Testis (tissue), 2 donors: ENCODE data around the gene SLC25A30.

Experiments used
- POLR2A ChIP-seq: fragments of 450-650 bp; IDR thresholded peaks from one replicate; pipeline ENCODE4 v1.6.1; 2017; ENCODE audit warnings: antibody characterized with exemption, mild to moderate bottlenecking, moderate library complexity
- TF ChIP-seq, protein P1 (sequence below), 3 experiments: fragments of 450-650 bp in 2 of 3; fragments of 200-600 bp in 1 of 3; sonication (generic) in 1 of 3; IDR thresholded peaks; one replicate each; pipeline ENCODE4 v1.5.1; 2016 to 2019; ENCODE audit warnings: antibody characterized with exemption in 3 of 3, mild to moderate bottlenecking in 2 of 3, moderate library complexity in 1 of 3

DNA sequence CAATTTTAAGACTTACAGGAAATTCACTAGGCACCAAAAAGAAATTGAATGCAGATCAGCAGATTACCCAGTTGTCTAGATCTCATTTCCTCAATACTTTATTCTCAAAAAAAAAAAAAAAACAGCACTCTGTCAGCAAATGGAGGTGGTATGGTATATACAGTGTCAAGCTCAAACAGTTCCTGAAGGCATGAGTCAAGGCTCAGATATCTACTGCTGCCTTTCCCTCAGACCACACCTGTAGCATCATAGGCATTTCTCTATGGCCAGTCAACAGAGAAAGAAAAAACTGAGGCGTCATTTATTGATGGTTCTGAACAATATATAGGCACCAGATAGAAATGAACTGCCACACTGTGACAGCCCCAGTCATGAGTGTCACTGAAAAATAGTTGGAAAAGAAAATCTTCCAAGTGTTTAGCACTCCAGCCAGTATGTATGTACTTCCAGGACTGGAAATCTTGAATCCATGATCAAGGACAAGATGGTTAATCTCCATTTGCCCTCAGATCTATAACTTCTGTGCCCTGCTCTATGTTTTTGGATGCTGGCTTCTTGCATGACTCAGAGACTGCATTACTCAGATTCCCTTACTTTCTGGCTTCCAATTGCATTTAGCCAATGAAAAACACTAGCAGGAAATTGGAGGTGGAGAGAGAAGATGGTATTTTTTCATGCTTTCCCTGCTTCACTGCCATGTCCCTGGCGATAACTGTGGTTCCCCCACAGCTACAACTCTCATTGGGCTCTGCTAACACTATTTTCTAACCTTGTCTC, 38.2 kb upstream of the SLC25A30 start:
- TF ChIP-seq POLR2A = no peak
- TF ChIP-seq, protein P1, sequence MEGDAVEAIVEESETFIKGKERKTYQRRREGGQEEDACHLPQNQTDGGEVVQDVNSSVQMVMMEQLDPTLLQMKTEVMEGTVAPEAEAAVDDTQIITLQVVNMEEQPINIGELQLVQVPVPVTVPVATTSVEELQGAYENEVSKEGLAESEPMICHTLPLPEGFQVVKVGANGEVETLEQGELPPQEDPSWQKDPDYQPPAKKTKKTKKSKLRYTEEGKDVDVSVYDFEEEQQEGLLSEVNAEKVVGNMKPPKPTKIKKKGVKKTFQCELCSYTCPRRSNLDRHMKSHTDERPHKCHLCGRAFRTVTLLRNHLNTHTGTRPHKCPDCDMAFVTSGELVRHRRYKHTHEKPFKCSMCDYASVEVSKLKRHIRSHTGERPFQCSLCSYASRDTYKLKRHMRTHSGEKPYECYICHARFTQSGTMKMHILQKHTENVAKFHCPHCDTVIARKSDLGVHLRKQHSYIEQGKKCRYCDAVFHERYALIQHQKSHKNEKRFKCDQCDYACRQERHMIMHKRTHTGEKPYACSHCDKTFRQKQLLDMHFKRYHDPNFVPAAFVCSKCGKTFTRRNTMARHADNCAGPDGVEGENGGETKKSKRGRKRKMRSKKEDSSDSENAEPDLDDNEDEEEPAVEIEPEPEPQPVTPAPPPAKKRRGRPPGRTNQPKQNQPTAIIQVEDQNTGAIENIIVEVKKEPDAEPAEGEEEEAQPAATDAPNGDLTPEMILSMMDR (IDR thresholded peaks at IDR 0.05) = no peak
